ENCODE measurements around the gene HESX1.

Gene HESX1

DNA sequence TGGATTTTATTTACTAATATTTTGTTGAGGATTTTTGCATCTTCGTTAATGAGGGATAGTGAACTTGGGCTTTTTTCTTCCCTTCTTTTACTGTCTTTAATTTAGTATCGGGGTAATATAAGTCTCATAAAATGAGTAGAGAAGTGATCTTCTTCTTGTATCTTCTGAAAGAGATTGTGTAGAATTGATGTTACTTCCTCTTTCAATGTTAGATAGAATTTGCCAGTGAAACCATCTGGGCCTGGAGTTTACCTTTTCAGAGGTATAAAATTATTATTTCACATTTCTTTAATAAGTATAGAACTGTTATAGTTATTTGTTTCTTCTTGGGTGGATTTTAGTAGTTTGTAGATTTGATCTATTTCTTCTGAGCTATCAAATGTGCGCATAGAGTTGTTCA, 7.8 kb downstream of the HESX1 start:
- DNase-seq (ENCODE audit: low read depth), result no peak
- H3K4me3 ChIP-seq (ENCODE audit: control insufficient read depth, low read depth, low read length), result no peak overlapping the region
- TF ChIP-seq, protein P1, sequence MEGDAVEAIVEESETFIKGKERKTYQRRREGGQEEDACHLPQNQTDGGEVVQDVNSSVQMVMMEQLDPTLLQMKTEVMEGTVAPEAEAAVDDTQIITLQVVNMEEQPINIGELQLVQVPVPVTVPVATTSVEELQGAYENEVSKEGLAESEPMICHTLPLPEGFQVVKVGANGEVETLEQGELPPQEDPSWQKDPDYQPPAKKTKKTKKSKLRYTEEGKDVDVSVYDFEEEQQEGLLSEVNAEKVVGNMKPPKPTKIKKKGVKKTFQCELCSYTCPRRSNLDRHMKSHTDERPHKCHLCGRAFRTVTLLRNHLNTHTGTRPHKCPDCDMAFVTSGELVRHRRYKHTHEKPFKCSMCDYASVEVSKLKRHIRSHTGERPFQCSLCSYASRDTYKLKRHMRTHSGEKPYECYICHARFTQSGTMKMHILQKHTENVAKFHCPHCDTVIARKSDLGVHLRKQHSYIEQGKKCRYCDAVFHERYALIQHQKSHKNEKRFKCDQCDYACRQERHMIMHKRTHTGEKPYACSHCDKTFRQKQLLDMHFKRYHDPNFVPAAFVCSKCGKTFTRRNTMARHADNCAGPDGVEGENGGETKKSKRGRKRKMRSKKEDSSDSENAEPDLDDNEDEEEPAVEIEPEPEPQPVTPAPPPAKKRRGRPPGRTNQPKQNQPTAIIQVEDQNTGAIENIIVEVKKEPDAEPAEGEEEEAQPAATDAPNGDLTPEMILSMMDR (conservative IDR thresholded peaks at IDR 0.05; ENCODE audit: control insufficient read depth, insufficient read depth, low read depth, low read length), result no peak

- no peak overlapping the region for H3K4me3 ChIP-seq (ENCODE audit: control insufficient read depth, low read depth, low read length)
- DNase-seq (ENCODE audit: low read depth), result peak; percentile 50
- TF ChIP-seq, protein P1 (conservative IDR thresholded peaks at IDR 0.05; ENCODE audit: control insufficient read depth, insufficient read depth, low read depth, low read length), result no peak
These were observed 15.3 kb downstream of the HESX1 start for GRCh38 chr3:57184526-57184925.

GRCh38 chr3:57179580-57180410, 20.0 kb downstream of the HESX1 start:
- H3K4me3 ChIP-seq (ENCODE audit: control insufficient read depth, low read depth, low read length), result no peak overlapping the region
- peak; percentile 45 for DNase-seq (ENCODE audit: low read depth)
- TF ChIP-seq, protein P1 (conservative IDR thresholded peaks at IDR 0.05; ENCODE audit: control insufficient read depth, insufficient read depth, low read depth, low read length), result peak; percentile 49

GRCh38 chr3:57176045-57176444, 23.7 kb downstream of the HESX1 start:
- TF ChIP-seq, protein P1 (conservative IDR thresholded peaks at IDR 0.05; ENCODE audit: control insufficient read depth, insufficient read depth, low read depth, low read length), result no peak
- H3K4me3 ChIP-seq (ENCODE audit: control insufficient read depth, low read depth, low read length), result no peak overlapping the region
- no peak for DNase-seq (ENCODE audit: low read depth)

- no peak overlapping the region for H3K4me3 ChIP-seq (ENCODE audit: control insufficient read depth, low read depth, low read length)
- DNase-seq (ENCODE audit: low read depth), result no peak
- TF ChIP-seq, protein P1 (conservative IDR thresholded peaks at IDR 0.05; ENCODE audit: control insufficient read depth, insufficient read depth, low read depth, low read length), result no peak
These were observed 26.1 kb downstream of the HESX1 start for GRCh38 chr3:57173687-57174086.

DNA sequence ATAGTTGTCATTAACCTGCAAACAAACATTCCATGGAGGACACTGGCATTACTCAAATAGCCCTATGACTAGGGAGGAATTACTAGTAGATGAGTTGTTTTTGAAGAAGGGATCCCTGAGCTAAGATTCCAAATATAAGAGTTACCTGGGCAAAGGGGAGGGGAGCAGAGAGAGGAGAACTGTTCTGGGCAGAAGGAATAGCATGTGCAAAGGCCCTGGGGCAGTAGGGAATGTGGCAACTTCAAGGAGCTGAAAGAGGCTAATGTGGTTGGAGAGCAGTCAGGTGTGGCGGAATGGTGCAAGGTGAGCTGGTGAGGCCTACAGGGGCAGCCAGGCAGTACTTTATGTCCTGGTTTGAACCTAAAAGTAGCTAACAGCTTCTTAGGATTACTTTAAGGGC, 28.8 kb downstream of the HESX1 start:
- TF ChIP-seq, protein P1 (conservative IDR thresholded peaks at IDR 0.05; ENCODE audit: control insufficient read depth, insufficient read depth, low read depth, low read length), result no peak
- no peak overlapping the region for H3K4me3 ChIP-seq (ENCODE audit: control insufficient read depth, low read depth, low read length)
- DNase-seq (ENCODE audit: low read depth), result no peak

Measured in fibroblast of mammary gland (primary cell).